ENCODE results near the gene AARS2.

- TF ChIP-seq CTCF (IDR thresholded peaks at IDR 0.05) (no peak), POLR2A (IDR thresholded peaks at IDR 0.05) (no peak)
Measured at GRCh38 chr6:44261581-44261980, 51.6 kb downstream of the AARS2 start.
